NCI-H1417 (cell line): ENCODE results near the gene CBY1.

Experiments used
- DNase-seq, 3 experiments: peaks; one replicate each; lab custom pipeline; 2025; lab: John Stamatoyannopoulos, UW

The CBY1 gene

GRCh38 chr22:38649841-38650522, 6.5 kb upstream of the CBY1 start:
- DNase-seq: peak in 2 of 3 experiments; percentile 3 to 31

DNA sequence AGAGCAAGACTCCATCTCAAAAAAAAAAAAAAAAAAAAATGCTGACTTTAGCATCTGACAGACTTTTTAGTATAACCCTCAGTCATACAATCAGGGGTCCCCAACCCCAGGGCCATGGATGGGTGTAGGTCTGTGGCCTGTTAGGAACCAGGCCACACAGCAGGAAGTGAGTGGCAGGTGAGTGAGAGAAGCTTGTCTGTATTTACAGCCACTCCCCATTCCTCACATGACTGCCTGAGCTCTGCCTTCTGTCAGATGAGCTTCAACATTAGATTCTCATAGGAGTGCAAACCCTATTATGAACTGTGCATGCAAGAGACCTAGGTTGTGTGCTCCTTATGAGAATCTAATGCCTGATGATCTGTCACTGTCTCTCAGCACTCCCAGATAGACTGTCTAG, 3.6 kb upstream of the CBY1 start:
- DNase-seq: no peak

DNA sequence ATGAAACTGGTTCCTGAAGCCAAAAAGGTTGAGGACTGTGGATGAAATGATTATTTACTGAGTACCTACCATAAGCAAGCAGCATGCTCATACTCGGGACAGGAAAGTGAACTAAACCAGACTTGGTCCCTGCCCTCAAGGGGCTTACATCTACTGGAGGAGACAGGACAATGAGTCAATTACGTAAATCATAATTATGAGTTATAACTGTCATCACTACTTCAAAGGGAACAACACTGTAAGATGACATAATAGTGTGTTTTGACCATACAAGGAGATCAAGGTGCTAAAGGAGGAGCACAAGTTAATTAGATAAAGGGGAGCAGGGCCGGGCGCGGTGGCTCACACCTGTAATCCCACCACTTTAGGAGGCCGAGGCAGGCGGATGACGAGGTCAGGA, 2.7 kb upstream of the CBY1 start:
- DNase-seq: no peak

DNA sequence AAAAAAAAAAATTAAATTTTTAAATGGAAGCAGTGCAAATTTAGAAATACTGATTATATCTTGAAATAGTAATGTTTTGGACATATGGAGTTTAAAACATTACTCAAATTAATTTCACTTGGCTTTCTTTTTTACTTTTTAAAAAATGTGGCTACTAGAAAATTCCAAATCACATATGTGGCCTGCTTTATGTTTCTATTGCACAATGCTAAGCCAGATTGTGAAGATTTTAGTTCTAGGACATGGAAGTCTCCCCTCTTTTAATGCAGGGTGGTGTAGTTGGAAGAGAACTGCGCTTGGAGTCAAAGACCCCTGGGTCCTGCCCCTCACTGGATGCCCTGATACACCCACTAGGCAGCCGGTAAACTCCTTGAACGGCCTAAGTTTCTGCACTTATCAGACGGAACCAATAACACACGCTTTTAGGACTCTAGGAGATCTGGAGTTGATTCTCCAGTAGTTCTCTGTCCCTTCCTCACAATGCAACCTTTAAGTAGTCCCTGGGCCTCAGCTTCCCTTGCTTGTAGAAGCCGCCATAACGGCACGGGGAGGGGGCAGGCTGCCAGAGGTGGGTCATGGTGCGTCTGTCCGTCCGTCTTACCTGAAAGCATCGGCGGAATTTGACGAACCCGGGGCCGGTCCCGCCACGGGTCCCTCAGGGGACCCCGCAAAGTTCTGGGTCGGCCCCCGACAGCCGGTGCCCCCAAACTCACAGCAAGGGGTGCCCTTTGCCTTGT, 751 bp upstream of the CBY1 start:
- peak in 1 of 3 experiments; percentile 78 for DNase-seq

GRCh38 chr22:38657045-38657909, 839 bp downstream of the CBY1 start:
- DNase-seq: peak in 2 of 3 experiments; percentile 24 to 44

DNA sequence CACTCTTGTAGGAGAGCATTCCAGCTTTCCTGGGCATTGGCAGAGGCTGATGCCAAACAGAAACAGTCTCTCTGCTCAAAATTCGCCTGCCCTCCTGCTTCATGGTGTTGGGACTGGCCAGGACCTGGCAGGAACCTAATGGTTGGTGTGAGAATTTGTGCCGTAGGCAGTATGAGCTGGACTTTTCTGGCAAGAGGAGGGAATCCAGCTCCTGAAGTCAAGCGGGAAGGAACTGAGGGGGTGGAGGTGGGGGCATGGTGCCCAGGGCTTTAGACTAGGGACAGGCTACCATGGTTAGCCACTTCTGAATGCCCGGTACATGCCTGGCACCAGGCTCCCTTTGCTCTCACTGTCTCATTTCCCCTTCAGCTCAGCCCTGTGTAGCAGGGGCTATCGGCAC, 18.4 kb downstream of the CBY1 start:
- DNase-seq: no peak

GRCh38 chr22:38675833-38676232, 19.4 kb downstream of the CBY1 start:
- no peak for DNase-seq

GRCh38 chr22:38681582-38682335, 25.3 kb downstream of the CBY1 start, which contains the start of gene TOMM22:
TSS of gene TOMM22 (plus strand) at chr22:38681957. CDS start at chr22:38681979, 22 bp downstream.
- DNase-seq: peak; percentile 71 to 85 (median 77)

DNA sequence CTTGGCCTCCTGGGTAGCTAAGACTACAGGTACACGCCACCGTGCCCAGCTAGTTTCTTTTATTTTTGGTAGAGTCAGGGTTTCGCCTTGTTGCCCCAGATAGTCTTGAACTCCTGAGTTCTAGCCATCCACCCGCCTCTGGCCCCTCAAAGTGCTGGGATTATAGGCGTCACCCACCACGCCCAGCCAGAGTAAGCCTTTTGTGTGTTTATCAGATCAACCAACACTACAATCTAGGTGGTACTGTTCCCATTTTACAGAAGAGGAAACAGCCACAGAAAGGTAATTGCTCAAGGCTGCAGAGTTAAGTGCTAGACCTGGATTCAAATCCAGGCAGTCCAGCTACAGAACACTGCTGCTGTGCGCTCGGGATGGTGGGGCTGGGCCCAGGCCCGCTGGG, 28.5 kb downstream of the CBY1 start:
- DNase-seq: no peak

DNA sequence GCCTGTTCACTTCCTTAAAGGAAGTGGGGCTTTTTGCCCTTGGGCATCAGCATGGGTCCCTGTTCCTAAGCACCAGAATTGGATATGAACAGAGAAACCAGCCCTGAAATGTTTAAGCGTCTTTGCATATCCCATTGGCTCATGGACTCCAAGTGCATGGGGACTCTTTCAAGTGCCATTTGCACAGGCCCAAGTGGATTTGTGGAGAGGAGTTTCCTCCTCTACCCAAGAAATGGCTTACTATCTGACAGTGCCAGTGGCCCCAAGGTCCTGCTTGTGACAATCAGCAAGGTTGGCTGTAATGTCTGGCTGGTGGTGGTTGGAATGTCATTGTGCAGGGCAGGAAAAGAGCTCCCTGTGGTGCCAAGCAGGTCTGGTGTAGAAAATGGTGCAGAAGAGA, 29.3 kb downstream of the CBY1 start:
- no peak for DNase-seq

DNA sequence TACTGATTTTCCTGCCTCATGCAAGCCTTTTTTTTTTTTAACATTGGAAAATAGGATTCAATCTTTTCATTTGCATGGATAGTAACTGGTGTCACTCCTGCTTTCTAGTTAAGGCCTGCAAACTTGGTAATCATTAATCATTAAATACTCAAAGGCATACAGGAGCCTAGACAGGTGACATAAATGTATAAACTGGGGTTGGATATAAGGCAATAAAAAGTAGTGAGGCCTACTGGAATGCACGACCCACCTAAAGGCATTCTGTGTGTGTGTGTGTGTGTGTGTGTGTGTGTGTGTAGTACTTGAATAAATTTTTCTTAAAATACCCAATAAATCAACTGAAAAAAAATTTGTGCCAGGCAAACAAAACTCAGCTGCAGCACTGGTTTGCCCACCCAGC, 33.2 kb downstream of the CBY1 start:
- DNase-seq: no peak

GRCh38 chr22:38694049-38694448, 37.6 kb downstream of the CBY1 start:
- DNase-seq: no peak

DNA sequence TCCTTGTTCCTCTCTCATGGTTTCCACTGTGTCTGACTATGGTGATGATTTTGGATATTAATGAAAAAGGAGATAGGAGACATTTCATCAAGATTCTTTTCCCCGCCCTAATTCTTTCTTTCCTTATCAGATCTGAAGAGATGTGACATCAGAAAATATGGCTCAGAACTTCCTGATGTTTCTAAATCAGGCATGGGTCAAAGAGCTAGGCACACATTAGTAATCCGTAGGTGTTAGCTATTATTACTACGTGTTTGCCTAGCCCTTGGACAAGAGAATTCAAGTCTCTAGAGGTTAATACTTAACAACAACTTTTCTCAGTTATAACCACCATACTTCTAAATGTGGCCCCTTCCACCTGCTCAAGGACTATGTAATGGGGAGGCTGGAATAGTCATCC, 38.5 kb downstream of the CBY1 start:
- no peak for DNase-seq

DNA sequence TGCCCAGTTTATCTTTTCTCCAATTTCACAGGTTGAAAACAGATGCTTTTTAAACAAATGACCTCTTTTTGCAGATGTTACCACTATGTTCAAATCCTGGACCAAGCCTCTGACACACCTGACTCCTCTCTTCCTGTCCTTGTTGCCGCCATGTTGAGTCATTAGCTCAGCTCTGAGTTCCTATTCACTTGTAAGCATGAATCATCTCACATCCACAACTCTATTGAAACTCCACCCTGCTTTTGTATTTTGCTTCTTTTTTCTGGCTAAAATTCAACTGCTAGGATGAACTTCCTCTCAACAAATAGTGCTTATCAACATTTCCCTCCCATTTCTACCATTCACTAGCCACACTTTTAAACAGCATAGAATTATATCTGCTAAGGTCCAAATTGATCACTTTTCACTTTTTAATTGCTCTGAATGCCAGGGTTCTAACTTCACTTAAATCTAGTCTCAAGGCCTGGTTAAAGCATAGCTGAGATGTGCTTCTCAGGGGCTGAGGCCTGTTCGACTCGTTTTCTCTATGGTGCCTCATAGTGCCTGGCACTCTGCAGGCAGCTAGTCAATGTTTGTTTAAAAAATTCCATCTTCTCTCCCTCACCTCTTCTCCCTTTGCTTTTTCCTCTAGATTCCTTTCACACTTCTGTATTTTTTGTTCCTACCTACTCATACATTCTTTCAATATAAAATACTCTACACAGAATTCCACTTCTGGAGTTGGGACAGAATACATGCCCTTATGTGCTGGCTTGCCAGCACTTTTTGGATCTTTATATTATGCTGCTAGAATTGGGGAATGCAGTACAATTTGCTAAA, 40.4 kb downstream of the CBY1 start:
- no peak for DNase-seq

DNA sequence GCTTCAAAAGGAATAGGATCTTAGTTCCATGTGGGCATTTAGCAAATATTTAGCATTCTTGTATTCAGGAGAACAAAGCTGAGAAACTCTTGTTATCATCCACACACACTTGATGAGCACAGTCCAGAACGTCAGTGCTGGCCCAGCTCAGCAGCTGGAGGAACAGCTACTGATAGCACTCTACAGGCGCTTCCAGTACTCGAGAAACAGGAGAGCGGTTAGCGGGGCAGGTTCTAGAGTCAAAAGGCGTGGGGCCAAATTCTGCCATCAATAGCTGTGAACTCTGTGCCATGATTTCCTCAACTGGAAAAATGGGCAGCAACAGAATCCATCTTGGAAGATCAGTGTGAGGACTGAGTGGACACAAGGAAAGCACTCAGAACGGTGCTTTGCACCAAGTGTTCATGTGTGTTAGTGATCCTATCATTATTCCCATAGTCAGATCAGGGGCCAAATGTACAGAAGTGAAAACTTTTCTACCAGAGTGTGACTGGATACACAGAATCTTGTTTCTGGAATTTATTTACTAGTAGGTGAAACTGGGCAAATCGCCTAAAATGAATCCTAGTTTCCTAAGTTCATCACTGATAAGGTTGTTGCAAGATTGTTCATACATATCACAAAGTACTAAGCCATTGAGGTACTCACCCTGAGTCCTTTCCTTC, 41.1 kb downstream of the CBY1 start:
- DNase-seq: no peak

- no peak for DNase-seq
These were observed 42.1 kb downstream of the CBY1 start for GRCh38 chr22:38698407-38699094.

GRCh38 chr22:38699143-38699542, 42.7 kb downstream of the CBY1 start:
- no peak for DNase-seq

- DNase-seq: peak in 1 of 3 experiments; percentile 42
These were observed 43.3 kb downstream of the CBY1 start for GRCh38 chr22:38699784-38700183.

GRCh38 chr22:38700270-38700788, 43.9 kb downstream of the CBY1 start:
- peak in 1 of 3 experiments; percentile 60 for DNase-seq
